T-helper 2 cell treated with Interferon-gamma antibody and Interleukin-4, amounts not matched to agents 5 μg/mL and 100 μg/mL, for 36 hours (primary cell): ENCODE results near the gene SARS2.
A peak's percentile ranks its signal among the peaks of the same experiment; 100 is the strongest.
"Not testable (repeated sequence)": the region's sequence is repeated elsewhere in the genome, so short reads cannot be mapped to it uniquely, and the experiment has no call there.

Source experiments
- DNase-seq: peaks from one replicate; pipeline ENCODE4 v3.0.0; 2021; ENCODE audit warnings: low spot score
- H3K27ac Mint-ChIP-seq: one replicate; pipeline ENCODE4 v1.8.0; 2021; ENCODE audit warnings: mild to moderate bottlenecking, mixed read lengths
- H3K27me3 Mint-ChIP-seq: one replicate; pipeline ENCODE4 v1.8.0; 2021; ENCODE audit warnings: low read depth, mixed read lengths
- H3K36me3 Mint-ChIP-seq: one replicate; pipeline ENCODE4 v1.8.0; 2021; ENCODE audit warnings: low read depth, mixed read lengths
- H3K4me1 Mint-ChIP-seq: one replicate; pipeline ENCODE4 v1.8.0; 2021; ENCODE audit warnings: low read depth, mixed read lengths
- H3K4me3 Mint-ChIP-seq: one replicate; pipeline ENCODE4 v1.8.0; 2022; ENCODE audit warnings: mild to moderate bottlenecking, moderate library complexity, mixed read lengths
- H3K9me3 Mint-ChIP-seq: one replicate; pipeline ENCODE4 v1.8.0; 2021; ENCODE audit warnings: mixed read lengths

The SARS2 gene

GRCh38 chr19:38880076-38880881 lies 50.3 kb downstream of the SARS2 start:
- peaks cover 23% of the 10 kb centered on the region for H3K4me1 Mint-ChIP-seq
- H3K9me3 Mint-ChIP-seq, result no peaks in the 10 kb centered on the region
- H3K4me3 Mint-ChIP-seq, result peak overlapping the region; percentile 26
- DNase-seq, result no peak
- peaks cover 22% of the 10 kb centered on the region for H3K36me3 Mint-ChIP-seq
- peak overlapping the region; percentile 52 for H3K27ac Mint-ChIP-seq
- H3K27me3 Mint-ChIP-seq, result no peaks in the 10 kb centered on the region

- Mint-ChIP-seq H3K9me3 (no peaks in the 10 kb centered on the region), H3K27ac (peak overlapping the region; percentile 52), H3K36me3 (peaks cover 22% of the 10 kb centered on the region), H3K4me3 (no peak overlapping the region), H3K27me3 (no peaks in the 10 kb centered on the region), H3K4me1 (peaks cover 23% of the 10 kb centered on the region)
- DNase-seq, result no peak
These were observed 51.2 kb downstream of the SARS2 start for GRCh38 chr19:38879400-38879751.

- Mint-ChIP-seq H3K9me3 (no peaks in the 10 kb centered on the region), H3K36me3 (peaks cover 22% of the 10 kb centered on the region), H3K4me1 (peaks cover 23% of the 10 kb centered on the region), H3K27me3 (no peaks in the 10 kb centered on the region), H3K27ac (peak overlapping the region; percentile 96), H3K4me3 (peak overlapping the region; percentile 94)
- DNase-seq, result no peak
These were observed 51.8 kb downstream of the SARS2 start for GRCh38 chr19:38878575-38879399.

GRCh38 chr19:38877781-38878574 lies 52.6 kb downstream of the SARS2 start, which contains the start of gene RINL:
Gene RINL (minus strand): TSS chr19:38878275. CDS start chr19:38876742, 1,533 bp downstream.
- Mint-ChIP-seq H3K4me1 (peaks cover 27% of the 10 kb centered on the region), H3K36me3 (peaks cover 22% of the 10 kb centered on the region), H3K27ac (peak within 1 kb of the TSS; percentile 96), H3K27me3 (no peaks in the 10 kb centered on the region), H3K9me3 (no peaks in the 10 kb centered on the region), H3K4me3 (peak within 1 kb of the TSS; percentile 94)
- peak; percentile 58 for DNase-seq

DNA sequence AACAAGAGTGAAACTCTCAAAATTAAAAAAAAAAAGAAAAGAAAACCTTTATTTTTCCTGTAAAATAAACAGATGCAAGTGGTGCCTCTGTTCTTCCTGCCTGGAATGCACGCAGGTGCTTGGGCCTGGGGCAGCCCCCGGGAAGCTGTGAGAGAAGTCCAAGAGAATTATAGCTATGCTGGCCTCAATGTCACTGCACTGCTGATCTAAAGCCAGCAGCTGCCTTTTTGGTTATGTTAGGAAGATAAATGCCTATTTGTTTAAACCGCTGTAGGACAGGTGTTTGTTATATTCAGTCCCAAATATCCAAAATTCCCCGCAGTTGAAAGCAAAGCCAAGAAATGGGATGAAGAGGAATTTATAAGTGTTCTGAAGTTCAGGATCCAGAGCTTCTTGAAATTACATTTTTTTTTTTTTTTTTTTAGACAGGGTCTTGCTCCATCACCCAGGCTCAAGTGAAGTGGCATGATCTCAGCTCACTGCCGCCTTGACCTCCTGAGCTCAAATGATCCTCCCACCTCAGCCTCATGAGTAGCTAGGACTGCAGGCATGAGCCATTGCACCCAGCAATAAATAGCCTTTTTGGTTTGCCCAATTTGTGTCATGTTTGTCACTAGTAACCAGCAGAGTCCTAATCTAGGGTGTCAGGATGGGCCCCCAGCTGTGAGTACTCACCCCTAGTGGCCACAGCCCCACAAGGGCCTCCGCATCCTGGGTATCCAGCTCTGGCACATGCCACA lies 54.7 kb downstream of the SARS2 start:
- H3K4me1 Mint-ChIP-seq, result peaks cover 27% of the 10 kb centered on the region
- H3K27me3 Mint-ChIP-seq, result no peaks in the 10 kb centered on the region
- H3K36me3 Mint-ChIP-seq, result peaks cover 22% of the 10 kb centered on the region
- H3K27ac Mint-ChIP-seq, result peak overlapping the region; percentile 60
- DNase-seq, result no peak
- H3K4me3 Mint-ChIP-seq, result peak overlapping the region; percentile 54
- H3K9me3 Mint-ChIP-seq, result no peaks in the 10 kb centered on the region

- DNase-seq, H3K27me3 Mint-ChIP-seq, H3K4me3 Mint-ChIP-seq, H3K9me3 Mint-ChIP-seq: not testable (repeated sequence)
- H3K27ac Mint-ChIP-seq, result peak overlapping the region; percentile 41
- peaks cover 34% of the 10 kb centered on the region for H3K36me3 Mint-ChIP-seq
- peaks cover 38% of the 10 kb centered on the region for H3K4me1 Mint-ChIP-seq
These were observed 57.2 kb downstream of the SARS2 start for GRCh38 chr19:38873400-38873799.

GRCh38 chr19:38870612-38871011 lies 60.0 kb downstream of the SARS2 start:
- Mint-ChIP-seq H3K36me3 (peaks cover 35% of the 10 kb centered on the region), H3K9me3 (no peaks in the 10 kb centered on the region), H3K4me1 (peaks cover 25% of the 10 kb centered on the region), H3K4me3 (peak overlapping the region; percentile 71), H3K27ac (peak overlapping the region; percentile 57), H3K27me3 (no peaks in the 10 kb centered on the region)
- DNase-seq, result no peak

GRCh38 chr19:38869836-38870607 lies 60.5 kb downstream of the SARS2 start:
- H3K36me3 Mint-ChIP-seq, result peaks cover 39% of the 10 kb centered on the region
- peaks cover 31% of the 10 kb centered on the region for H3K4me1 Mint-ChIP-seq
- peak; percentile 91 for DNase-seq
- H3K27me3 Mint-ChIP-seq, result no peaks in the 10 kb centered on the region
- no peaks in the 10 kb centered on the region for H3K9me3 Mint-ChIP-seq
- H3K27ac Mint-ChIP-seq, result peak overlapping the region; percentile 87
- H3K4me3 Mint-ChIP-seq, result peak overlapping the region; percentile 85

- Mint-ChIP-seq H3K9me3 (no peaks in the 10 kb centered on the region), H3K27ac (peak overlapping the region; percentile 87), H3K4me3 (peak overlapping the region; percentile 85), H3K4me1 (peaks cover 38% of the 10 kb centered on the region), H3K36me3 (peaks cover 42% of the 10 kb centered on the region), H3K27me3 (no peaks in the 10 kb centered on the region)
- DNase-seq, result no peak
These were observed 61.3 kb downstream of the SARS2 start for GRCh38 chr19:38869160-38869835.

DNA sequence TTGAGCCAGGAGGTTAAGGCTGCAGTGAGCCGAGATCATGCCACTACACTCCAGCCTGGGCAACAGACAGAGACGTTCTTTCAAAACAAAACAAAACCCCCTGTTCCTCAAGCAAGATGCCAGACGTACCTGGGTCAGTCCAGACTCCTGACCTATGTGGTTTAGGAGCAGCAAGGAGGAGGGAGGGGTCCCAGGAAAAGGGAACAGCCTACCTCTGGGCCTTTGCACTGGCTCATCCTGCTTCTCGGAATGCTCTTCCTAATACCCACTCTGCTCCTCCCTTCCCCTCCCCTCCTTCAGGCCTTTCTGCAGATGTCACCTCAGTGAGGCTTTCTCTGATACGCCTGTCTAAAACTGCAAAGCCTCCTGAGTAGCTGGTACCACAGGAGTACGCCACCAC lies 62.0 kb downstream of the SARS2 start:
- Mint-ChIP-seq H3K9me3 (no peaks in the 10 kb centered on the region), H3K4me3 (peak overlapping the region; percentile 85), H3K27me3 (no peaks in the 10 kb centered on the region), H3K36me3 (peaks cover 40% of the 10 kb centered on the region), H3K4me1 (peaks cover 40% of the 10 kb centered on the region), H3K27ac (peak overlapping the region; percentile 63)
- no peak for DNase-seq

DNA sequence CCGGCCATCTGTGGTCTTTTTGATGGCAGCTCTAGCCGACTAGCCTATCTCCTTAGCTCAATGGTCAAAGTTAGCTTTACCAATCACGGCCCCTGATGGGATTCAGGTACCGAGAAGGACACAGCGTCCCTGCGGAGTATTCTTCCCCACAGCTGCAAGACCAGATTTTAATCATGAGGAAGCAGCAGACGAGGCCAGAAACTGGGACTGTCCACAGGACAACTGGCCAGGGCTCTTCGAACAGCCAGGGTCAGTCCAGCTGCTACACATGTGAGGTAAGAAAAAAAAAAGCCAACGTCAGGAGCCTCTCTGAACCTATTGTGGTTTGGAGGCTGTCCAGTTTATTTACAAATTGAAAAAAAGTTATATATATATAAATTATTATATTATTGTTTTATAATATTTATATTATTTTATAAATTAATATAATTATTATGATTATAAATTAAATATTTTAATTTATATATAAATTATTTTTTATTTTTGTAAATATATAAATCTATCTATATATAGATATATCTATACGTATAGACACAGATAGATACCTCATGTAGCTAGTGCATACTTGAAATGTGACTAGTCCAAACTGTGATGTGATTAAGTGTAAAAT lies 63.3 kb downstream of the SARS2 start:
- Mint-ChIP-seq H3K4me3 (no peak overlapping the region), H3K27me3 (no peaks in the 10 kb centered on the region), H3K27ac (no peak overlapping the region), H3K36me3 (peaks cover 35% of the 10 kb centered on the region), H3K9me3 (no peaks in the 10 kb centered on the region), H3K4me1 (peaks cover 42% of the 10 kb centered on the region)
- DNase-seq, result no peak
